DOHH2 (cell line): ENCODE measurements around the gene DSTN.

ENCODE experiments used
- EZH2phosphoT487 ChIP-seq: fragments of 200-600 bp; sonication (generic); IDR thresholded peaks from 2 replicates; pipeline ENCODE4 v1.6.1; 2017; ENCODE audit warnings: borderline replicate concordance, mild to moderate bottlenecking, antibody characterized with exemption, low read length, moderate library complexity, mixed read lengths
- TF ChIP-seq, protein P1 (sequence below): fragments of 200-600 bp; sonication (generic); IDR thresholded peaks from one replicate; pipeline ENCODE4 v1.5.1; 2014; ENCODE audit warnings: antibody characterized with exemption, mild to moderate bottlenecking, low read depth, low read length; ENCODE audit not compliant: poor library complexity, severe bottlenecking

DNA sequence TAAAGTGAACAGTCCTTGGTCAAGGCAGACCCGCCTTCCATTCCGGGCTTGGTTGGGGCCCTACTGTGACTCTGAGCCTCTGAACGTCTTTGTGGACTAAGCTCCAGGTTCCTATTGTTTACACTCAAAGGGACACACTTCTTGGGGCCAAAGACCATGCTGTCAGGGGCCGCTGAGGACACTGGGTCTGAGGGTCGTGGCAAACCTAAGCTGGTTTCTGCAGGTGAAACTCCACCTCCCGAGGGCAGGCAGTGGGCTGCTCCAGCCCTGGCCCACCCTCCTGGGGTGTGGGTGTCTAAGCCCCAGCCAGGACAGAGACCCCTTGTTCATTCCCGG, 43.1 kb downstream of the DSTN start:
- TF ChIP-seq, protein P1, sequence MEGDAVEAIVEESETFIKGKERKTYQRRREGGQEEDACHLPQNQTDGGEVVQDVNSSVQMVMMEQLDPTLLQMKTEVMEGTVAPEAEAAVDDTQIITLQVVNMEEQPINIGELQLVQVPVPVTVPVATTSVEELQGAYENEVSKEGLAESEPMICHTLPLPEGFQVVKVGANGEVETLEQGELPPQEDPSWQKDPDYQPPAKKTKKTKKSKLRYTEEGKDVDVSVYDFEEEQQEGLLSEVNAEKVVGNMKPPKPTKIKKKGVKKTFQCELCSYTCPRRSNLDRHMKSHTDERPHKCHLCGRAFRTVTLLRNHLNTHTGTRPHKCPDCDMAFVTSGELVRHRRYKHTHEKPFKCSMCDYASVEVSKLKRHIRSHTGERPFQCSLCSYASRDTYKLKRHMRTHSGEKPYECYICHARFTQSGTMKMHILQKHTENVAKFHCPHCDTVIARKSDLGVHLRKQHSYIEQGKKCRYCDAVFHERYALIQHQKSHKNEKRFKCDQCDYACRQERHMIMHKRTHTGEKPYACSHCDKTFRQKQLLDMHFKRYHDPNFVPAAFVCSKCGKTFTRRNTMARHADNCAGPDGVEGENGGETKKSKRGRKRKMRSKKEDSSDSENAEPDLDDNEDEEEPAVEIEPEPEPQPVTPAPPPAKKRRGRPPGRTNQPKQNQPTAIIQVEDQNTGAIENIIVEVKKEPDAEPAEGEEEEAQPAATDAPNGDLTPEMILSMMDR = no peak
- no peak for TF ChIP-seq EZH2phosphoT487
